HUES48 (cell line): Measurements from ENCODE around the gene CSK.

Experiments used
- H3K27ac ChIP-seq: one replicate; pipeline ENCODE4 v1.7.0; 2013; ENCODE audit warnings: low read depth, low read length, inconsistent platforms
- H3K27me3 ChIP-seq: 2 replicates; pipeline ENCODE4 v1.6.1; 2013; ENCODE audit warnings: mild to moderate bottlenecking, low read length; ENCODE audit not compliant: control insufficient read depth, insufficient read depth
- H3K36me3 ChIP-seq: 2 replicates; pipeline ENCODE4 v1.6.1; 2013; ENCODE audit warnings: low read length; ENCODE audit not compliant: control insufficient read depth, insufficient read depth
- H3K4me1 ChIP-seq: 2 replicates; pipeline ENCODE4 v1.6.1; 2013; ENCODE audit warnings: mild to moderate bottlenecking, low read length; ENCODE audit not compliant: control insufficient read depth, insufficient read depth
- H3K4me3 ChIP-seq: 2 replicates; pipeline ENCODE4 v1.5.1; 2013; ENCODE audit warnings: mild to moderate bottlenecking, low read depth, low read length
- H3K9ac ChIP-seq: 2 replicates; pipeline ENCODE4 v1.6.1; 2013; ENCODE audit warnings: mild to moderate bottlenecking, low read depth, low read length, moderate library complexity
- H3K9me3 ChIP-seq: 2 replicates; pipeline ENCODE4 v1.6.1; 2013; ENCODE audit warnings: low read length; ENCODE audit not compliant: control insufficient read depth, insufficient read depth

CSK gene

GRCh38 chr15:74795966-74796625 is 14.2 kb downstream of the CSK start:
- Histone ChIP-seq H3K4me1 (peaks cover 4% of the 10 kb centered on the region; the same call in 1 of the 2 replicates), H3K27me3 (no peaks in the 10 kb centered on the region), H3K27ac (no peak overlapping the region), H3K36me3 (peaks cover 9% of the 10 kb centered on the region; the same call in 1 of the 2 replicates), H3K9ac (no peak overlapping the region), H3K4me3 (no peak overlapping the region), H3K9me3 (no peaks in the 10 kb centered on the region)

GRCh38 chr15:74798388-74799254 is 16.7 kb downstream of the CSK start:
- Histone ChIP-seq H3K4me1 (0 out of 2 replicates have a peak, but pooled peaks cover under 1% of the 10 kb centered on the region), H3K4me3 (no peak overlapping the region), H3K9ac (no peak overlapping the region), H3K36me3 (peaks cover 32% of the 10 kb centered on the region), H3K27ac (no peak overlapping the region), H3K9me3 (no peaks in the 10 kb centered on the region), H3K27me3 (no peaks in the 10 kb centered on the region)

GRCh38 chr15:74799255-74799855 is 17.5 kb downstream of the CSK start:
- Histone ChIP-seq H3K36me3 (peaks cover 40% of the 10 kb centered on the region), H3K27me3 (no peaks in the 10 kb centered on the region), H3K9me3 (no peaks in the 10 kb centered on the region), H3K4me3 (no peak overlapping the region), H3K9ac (no peak overlapping the region), H3K27ac (no peak overlapping the region), H3K4me1 (no peaks in the 10 kb centered on the region)

- no peak overlapping the region for H3K9ac ChIP-seq
- peaks cover 40% of the 10 kb centered on the region for H3K36me3 ChIP-seq
- no peak overlapping the region for H3K27ac ChIP-seq
- H3K4me1 ChIP-seq: no peaks in the 10 kb centered on the region
- H3K9me3 ChIP-seq: no peaks in the 10 kb centered on the region
- H3K4me3 ChIP-seq: no peak overlapping the region
- no peaks in the 10 kb centered on the region for H3K27me3 ChIP-seq
Observed at GRCh38 chr15:74799856-74800558, 18.1 kb downstream of the CSK start.

- no peak overlapping the region for H3K27ac ChIP-seq
- peaks cover 40% of the 10 kb centered on the region for H3K36me3 ChIP-seq
- H3K4me1 ChIP-seq: no peaks in the 10 kb centered on the region
- no peaks in the 10 kb centered on the region for H3K27me3 ChIP-seq
- H3K4me3 ChIP-seq: no peak overlapping the region
- H3K9ac ChIP-seq: no peak overlapping the region
- H3K9me3 ChIP-seq: no peaks in the 10 kb centered on the region
Observed at GRCh38 chr15:74800559-74801094, 18.7 kb downstream of the CSK start.

GRCh38 chr15:74801311-74801997 is 19.6 kb downstream of the CSK start:
- Histone ChIP-seq H3K27ac (no peak overlapping the region), H3K4me1 (no peaks in the 10 kb centered on the region), H3K27me3 (no peaks in the 10 kb centered on the region), H3K9ac (no peak overlapping the region), H3K9me3 (no peaks in the 10 kb centered on the region), H3K4me3 (no peak overlapping the region), H3K36me3 (peaks cover 40% of the 10 kb centered on the region)

- H3K36me3 ChIP-seq: peaks cover 40% of the 10 kb centered on the region
- no peak overlapping the region for H3K9ac ChIP-seq
Observed at GRCh38 chr15:74802290-74802689, 20.4 kb downstream of the CSK start.

GRCh38 chr15:74802862-74803447 is 21.1 kb downstream of the CSK start:
- no peak overlapping the region for H3K9ac ChIP-seq
- H3K4me3 ChIP-seq: no peak overlapping the region
- no peaks in the 10 kb centered on the region for H3K27me3 ChIP-seq
- H3K36me3 ChIP-seq: peaks cover 40% of the 10 kb centered on the region
- H3K27ac ChIP-seq: no peak overlapping the region
- H3K4me1 ChIP-seq: no peaks in the 10 kb centered on the region
- no peaks in the 10 kb centered on the region for H3K9me3 ChIP-seq

More at GRCh38 chr15:74802290-74802689, 20.4 kb downstream of the CSK start:
- no peaks in the 10 kb centered on the region for H3K27me3 ChIP-seq
- H3K4me1 ChIP-seq: no peaks in the 10 kb centered on the region
- H3K4me3 ChIP-seq: no peak overlapping the region
- no peaks in the 10 kb centered on the region for H3K9me3 ChIP-seq
- H3K27ac ChIP-seq: no peak overlapping the region

GRCh38 chr15:74804935-74805334 is 23.1 kb downstream of the CSK start:
- Histone ChIP-seq H3K27me3 (no peaks in the 10 kb centered on the region), H3K36me3 (peaks cover 35% of the 10 kb centered on the region), H3K9me3 (no peaks in the 10 kb centered on the region), H3K4me3 (no peak overlapping the region), H3K27ac (no peak overlapping the region), H3K9ac (no peak overlapping the region), H3K4me1 (no peaks in the 10 kb centered on the region)

GRCh38 chr15:74807282-74807681 is 25.4 kb downstream of the CSK start:
- H3K4me3 ChIP-seq: no peak overlapping the region
- no peak overlapping the region for H3K9ac ChIP-seq
- H3K9me3 ChIP-seq: no peaks in the 10 kb centered on the region
- H3K4me1 ChIP-seq: no peaks in the 10 kb centered on the region
- H3K27me3 ChIP-seq: no peaks in the 10 kb centered on the region
- no peak overlapping the region for H3K27ac ChIP-seq
- peaks cover 19% of the 10 kb centered on the region for H3K36me3 ChIP-seq
